HG03520 (cell line): ENCODE results near the gene AP3S1.
A peak's percentile ranks its signal among the peaks of the same experiment; 100 is the strongest.
"Not testable (repeated sequence)": the region's sequence is repeated elsewhere in the genome, so short reads cannot be mapped to it uniquely, and the experiment has no call there.

ENCODE experiments used
- ATAC-seq: cut with Tn5 transposase; IDR thresholded peaks from one replicate; pipeline ENCODE4 v1.9.1; 2021; ENCODE audit warnings: mild to moderate bottlenecking, moderate library complexity; ENCODE audit not compliant: unreplicated experiment

Gene AP3S1

DNA sequence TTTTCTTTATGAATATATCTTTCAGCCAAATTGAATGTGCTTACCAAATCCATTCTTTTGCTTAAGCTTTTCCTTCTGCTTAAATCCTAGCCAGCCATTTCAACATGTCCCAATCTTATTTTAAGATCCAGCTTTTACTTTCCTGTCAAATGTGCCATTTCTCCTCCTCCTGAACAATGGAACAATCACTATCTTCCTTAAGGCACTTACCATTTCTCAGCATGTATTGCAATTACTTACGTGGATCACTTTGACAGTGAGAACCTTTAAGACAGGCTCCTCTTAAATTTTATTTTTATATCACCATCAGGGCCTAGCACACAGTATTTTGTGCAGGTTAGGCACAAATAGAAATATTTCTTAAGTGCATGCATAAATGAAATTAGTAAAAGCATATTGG lies 20.9 kb upstream of the AP3S1 start:
- no peak for ATAC-seq

DNA sequence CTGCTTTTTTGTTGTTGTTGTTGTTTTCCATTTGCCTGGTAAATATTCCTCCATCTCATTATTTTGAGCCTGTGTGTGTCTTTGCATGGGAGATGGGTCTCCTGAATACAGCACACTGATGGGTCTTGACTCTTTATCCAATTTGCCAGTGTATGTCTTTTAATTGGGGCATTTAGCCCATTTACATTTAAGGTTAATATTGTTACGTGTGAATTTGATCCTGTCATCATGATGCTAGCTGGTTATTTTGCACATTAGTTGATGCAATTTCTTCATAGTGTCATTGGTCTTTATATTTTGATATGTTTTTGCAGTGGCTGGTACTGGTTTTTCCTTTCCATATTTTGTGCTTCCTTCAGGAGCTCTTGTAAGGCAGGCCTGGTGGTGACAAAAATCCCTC lies 16.8 kb upstream of the AP3S1 start:
- not testable (repeated sequence) for ATAC-seq

DNA sequence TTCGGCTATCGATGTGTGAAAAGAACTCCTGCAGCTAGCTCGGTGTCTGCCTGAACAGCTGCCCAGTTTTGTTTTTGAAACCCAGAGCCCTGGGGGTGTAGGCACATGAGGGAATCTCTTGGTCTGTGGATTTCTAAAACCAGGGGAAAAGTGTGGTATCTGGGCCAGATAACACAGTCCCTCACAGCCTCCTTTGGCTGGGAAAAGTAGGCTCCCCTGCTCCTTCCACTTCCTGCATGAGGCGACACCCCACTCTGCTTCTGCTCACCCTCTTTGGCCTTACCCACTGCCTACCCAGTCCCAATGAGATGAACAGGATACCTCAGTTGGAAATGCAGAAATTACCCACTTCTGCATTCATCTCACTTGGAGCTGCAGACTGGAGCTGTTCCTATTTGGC lies 15.8 kb upstream of the AP3S1 start:
- ATAC-seq: no peak

DNA sequence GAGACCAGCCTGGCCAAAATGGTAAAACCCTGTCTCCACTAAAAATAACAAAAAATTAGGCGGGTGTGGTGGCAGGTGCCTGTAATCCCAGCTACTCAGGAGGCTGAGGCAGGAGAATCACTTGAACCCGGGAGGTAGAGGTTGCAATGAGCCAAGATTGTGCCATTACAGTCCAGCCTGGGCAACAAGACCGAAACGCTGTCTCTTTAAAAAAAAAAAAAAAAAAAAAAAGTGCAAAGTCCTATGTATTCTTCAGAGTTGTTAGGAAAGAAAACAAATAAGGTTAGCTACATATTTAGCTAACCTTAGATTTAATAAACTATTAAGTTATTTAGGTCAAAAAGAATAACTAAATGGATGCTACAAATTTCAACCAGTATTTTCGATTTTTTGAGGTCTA lies 11.8 kb upstream of the AP3S1 start:
- no peak for ATAC-seq

DNA sequence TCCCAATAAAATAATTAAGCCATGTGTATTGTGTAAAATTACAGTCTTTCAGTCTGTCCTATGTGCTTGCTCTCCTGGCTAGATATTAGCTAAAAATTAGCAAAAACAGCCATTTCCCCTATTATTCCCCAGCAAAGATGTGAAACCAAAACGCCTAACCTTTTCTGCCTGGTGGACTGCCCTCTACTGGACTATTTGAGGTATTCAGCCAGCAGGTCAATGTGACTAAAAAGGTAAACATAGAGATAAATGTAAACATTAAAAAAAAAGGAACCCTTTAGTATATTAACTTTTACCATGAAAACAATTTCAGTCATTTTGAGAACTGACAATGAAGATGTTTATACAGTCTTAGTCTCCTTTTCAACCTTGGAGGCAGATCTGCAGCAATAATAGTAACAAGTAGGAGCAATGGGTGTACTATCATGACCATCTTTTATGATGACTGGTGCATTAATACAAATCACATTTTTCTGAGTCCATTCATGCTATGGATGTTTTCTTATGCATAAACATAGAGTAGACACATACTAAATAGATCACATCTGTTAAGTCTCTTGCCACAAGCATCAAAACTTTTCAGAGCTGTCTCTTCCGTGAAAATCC lies 10.5 kb upstream of the AP3S1 start:
- peak; percentile 77 for ATAC-seq

DNA sequence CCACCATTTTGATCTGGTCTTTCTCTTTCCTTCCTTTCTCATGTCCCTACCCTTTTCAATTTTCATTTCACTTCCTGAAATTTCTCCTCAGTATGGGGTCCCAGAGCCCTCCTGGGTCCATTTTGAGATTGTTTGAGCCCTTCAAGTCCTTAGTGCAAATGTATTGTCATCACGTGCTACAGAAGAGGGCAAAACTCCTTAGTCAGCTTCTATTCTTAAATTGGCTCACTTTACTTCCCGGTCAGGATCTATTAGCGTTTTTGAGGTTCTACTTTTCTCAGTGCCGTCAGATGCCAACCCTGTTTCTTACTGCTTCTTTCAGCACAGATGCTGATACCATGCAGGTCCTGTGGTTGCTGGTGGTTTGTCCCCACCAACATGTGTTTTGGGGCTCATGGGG lies 6.3 kb upstream of the AP3S1 start:
- no peak for ATAC-seq

DNA sequence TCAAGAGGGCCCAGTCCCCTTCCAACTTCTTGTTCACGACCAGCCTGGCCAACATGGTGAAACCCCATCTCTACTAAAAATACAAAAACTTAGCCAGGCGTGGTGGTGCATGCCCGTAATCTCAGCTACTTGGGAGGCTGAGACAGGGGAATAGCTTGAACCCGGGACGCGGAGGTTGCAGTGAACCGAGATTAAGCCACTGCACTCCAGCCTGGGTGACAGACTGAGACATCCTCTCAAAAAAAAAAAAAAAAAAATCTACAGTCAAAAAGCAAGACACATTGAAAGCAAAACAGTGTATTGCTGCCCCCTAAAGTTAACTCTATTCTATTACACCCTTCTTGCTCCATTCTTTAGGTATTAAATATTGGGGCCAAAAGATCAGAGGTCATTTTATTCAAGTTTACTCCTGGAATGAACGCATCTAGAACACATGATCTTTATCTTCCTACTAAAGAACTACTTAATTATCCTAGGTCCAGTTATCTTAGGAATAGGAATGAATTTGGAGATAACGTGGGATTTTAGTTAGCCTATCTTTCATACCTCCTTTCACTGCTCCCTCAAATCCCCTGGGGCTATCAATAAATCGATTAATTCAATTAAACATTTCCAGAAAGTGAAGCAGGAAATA lies 2.7 kb upstream of the AP3S1 start:
- peak; percentile 20 for ATAC-seq

DNA sequence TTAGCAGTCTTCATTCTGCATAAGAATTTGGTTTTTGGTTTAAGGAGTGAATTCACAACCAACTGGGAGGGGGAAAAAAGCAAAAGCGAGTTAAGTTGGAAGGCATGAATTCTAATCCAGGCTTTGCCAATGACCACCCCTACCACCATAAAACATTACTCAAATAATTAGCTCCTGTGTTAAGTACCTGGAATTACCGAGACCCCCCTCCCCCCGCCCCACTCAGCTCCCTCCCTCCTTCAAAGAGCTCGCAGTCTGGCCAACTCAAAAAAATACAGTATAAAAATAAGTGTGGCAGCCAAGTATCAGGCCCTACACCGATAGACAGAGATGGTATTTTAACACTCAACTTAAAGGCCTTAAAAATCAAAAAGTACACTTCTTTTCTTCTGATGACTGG lies 862 bp upstream of the AP3S1 start:
- ATAC-seq: no peak

DNA sequence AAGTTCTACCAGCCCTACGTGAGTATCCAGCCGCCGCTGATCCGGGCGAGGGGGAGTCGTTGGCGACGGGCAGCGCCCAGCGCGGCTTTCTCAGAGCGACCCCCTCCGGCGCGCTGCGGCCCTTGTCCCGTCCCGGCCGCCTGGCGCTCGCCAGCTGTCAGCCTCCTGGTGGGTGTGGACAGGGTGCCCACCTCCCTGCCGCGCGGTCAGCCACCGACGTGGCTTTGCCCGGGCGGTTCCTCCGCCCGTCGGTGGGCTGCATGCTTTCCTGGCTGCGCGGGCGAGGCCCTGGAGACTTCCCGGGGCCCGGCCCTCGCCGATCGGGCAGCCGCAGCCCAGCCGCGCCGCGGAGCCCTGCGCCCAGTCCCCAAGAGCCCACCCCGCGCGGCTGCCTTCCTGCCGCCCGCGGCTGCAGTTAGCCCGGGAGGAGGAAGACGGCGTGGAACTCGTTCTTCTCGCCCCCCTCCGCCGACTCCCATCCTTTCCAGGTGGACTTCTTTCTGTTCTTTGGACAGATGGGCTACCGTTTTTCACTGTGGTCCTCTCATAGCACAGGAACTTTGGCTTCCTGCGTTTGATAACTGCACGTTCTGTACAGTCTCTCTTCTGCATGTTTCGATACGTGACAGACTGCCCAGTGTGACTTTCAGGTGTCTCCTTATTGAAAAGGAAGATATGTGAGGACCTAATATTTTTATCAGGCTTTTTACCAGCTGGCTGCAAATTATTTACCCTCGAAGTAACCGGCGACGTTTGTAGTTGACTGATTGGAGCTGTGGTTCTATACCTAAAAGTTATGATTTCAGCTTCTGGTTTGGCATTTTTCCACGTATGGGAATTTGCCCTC lies 577 bp downstream of the AP3S1 start:
- peak; percentile 28 for ATAC-seq

DNA sequence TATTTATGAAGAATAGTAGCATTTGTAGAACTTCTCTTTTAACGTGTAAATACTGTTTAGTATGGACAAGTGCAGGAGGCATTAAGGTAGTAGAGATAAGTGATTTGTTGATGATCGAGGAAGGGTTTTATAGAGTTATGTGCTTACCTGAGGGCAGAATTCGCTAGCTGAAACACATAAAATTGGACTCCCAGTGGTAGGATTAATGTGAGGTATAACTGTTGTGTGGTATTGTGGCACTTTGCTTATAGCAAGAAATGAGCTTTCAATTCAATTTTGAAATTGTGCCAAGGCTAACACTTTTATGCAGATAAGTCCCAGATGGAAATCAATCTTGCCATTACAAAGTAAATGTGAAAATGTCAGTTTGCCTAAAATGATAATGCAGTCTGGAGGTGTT lies 1.2 kb downstream of the AP3S1 start:
- ATAC-seq: no peak

DNA sequence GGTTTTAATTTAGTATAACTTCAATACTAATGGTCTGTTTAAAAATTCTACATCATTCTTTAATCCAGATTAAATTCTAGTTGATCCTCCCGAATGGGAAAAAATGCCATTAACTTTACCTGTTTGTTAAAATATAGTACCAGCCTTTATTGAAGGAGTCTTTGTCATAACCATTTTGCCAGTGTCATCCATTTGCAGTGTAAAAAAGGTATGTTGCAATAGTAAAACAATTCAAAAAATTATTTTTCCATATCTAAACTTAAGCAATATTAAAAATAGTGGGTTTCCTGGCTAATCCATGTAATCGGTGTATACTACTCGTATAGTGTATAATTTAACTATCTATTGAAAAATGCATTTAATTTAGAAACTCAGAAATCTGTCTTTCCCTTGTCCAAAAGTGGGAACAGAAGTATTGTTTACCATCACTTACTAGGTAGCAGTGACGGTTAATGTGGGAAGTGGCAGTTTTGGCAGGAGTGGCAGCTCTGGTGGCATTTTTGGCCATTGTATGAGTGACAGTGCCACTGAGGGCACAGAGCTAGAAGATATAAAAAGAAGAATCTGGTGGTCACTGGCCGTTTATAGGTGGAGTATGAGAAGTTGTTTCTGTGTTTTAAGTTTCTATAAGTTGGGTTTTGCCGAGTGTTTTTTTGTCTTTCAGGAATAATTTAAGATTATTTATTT lies 1.9 kb downstream of the AP3S1 start:
- no peak for ATAC-seq

DNA sequence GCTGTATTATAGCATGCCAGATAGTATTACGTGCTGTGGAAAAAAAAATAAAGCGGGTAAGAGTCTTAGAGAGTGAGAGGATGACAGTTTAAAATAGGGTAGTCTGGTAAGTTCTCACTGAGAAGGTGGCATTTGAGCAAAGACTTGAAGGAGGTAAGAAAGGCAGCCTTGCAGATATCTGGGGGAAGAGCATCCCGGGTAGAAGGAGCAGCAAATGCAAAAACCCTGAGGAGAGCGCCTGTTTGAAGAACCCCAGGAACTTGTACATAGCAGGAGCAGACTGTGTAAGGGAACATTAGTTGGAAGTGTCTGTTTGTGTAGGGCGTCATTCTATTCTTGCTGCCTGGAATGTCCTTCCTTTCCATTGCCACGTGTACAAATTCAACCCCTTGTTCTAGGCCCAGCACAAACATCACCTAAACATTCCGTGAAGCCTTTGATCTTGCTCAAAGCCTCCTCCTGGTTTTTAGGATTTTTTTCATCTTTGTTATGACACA lies 2.6 kb downstream of the AP3S1 start:
- ATAC-seq: no peak

DNA sequence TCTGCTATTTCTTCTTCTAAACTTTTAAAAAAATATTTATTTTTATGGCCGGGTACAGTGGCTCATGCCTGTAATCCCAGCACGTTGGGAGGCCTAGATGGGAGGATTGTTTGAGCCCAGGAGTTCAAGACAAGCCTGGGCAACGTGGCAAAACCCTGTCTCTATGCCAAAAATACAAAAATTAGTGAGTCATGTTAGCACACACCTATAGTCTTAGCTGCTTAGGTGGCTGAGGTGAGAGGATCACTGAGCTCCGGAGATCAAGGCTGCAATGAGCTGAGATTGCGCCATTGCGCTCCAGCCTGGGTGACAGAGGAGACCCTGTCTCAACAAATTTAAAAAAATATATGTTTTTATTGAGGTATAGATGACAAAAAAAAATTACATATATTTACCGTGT lies 5.6 kb downstream of the AP3S1 start:
- ATAC-seq: no peak

DNA sequence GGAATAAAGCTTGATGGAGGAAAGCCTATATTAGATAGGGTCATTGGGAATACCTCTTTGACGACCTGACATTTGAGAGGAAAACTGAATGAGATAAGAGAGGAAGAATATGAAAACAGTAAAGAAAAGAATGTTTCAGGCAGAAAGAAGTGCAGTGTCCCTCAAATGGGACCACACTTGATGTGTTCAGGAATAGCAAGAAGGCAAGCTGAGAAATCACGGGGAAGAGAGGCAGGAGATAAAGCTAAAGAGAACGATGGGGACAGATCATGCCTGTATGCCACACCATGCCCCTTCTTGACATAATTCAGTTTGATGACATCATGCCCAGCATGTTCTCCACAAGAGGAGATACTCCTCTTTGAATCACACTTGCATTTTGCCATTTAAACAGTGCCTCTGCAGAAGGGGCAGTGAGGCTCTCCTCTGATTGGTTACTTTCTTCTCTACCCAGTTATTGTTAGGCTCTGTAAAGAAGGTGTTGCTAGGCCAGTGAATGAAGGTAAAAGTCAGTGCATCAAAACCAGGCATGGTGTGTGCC lies 7.6 kb downstream of the AP3S1 start:
- ATAC-seq: no peak

DNA sequence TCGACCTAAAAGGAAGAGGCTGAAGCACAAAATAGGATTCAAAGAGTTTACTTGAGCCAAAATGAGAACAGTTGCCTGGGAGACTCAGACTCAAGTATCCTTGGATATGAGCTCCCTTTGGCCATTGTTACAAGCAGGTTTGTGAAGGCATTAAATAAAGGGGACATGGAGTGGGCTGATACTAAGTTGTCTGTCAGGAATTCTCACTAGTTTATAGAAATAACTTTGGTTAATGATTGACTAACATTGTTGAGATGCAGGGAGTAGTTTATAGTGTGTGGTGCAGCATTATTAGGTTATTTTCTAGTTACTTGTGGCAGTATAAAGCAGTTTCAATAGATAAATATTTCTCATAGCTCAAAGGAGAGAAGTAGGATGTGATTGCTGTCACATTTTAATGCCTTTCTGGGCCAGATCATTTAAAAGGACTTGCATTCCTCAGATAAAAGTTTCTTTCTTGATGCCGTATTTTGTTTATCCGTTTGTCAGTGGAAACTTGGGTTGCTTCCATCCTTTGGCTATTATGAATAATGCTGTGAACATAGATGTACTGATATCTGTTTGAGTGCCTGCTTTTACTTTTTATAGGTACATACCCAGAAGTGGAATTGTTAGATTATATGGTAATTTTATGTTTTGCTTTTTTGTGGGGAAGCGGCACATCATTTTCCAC lies 9.1 kb downstream of the AP3S1 start:
- no peak for ATAC-seq

DNA sequence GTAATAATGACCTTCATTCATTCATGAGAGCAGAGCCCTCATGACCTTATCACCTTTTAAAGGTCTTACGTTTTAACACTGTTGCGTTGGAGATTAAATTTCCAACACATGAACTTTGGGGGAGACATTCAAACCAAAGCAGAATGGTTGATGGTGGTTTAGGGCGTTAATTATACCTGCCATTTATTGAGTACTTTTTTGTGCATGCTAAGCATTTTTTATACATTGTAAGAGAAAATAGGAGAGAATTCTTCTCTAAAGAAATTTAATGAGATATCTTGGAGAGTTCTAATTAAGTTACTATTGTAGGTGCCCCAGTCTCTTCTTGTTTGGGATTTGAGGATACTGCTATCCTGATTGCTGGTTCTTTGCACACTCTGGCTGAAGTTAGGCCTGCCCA lies 12.4 kb downstream of the AP3S1 start:
- ATAC-seq: no peak

DNA sequence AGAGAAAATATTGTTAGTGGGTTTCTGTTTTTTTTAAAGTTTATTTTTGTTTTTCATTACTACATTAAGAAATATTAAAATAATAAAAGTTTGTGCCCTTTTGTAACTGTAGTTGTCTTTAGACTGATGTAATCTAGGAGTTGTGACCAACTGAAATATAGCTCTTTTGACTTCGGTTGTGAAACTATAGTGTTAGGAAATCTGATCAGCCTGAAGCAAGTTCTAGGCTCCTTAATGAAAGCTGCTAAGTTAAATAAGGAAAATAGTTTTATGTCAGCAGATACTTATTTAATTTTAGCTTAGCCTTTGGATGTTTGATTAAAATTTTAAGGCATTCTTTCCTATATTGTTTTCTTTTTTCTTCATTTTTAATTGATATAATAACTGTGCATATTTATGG lies 14.2 kb downstream of the AP3S1 start:
- no peak for ATAC-seq

DNA sequence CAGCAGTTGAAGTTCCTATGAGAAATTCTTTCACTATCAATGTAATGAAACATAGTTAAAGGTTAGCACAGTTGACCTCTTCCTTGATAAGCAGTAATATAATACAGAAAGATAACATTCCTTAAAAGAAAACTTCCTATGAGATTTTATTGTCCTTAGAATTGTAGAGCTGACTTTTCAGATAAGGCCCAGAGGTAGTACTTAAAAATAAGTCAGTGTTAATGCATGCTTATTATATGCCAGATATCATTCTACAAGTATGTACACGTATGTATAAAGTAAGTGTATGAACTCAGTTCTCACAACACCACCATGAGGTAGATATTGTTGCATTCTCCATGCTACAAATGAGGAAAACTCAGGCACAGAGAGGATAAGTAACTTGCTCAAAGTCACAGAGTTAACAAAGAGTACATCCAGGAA lies 15.3 kb downstream of the AP3S1 start:
- no peak for ATAC-seq

DNA sequence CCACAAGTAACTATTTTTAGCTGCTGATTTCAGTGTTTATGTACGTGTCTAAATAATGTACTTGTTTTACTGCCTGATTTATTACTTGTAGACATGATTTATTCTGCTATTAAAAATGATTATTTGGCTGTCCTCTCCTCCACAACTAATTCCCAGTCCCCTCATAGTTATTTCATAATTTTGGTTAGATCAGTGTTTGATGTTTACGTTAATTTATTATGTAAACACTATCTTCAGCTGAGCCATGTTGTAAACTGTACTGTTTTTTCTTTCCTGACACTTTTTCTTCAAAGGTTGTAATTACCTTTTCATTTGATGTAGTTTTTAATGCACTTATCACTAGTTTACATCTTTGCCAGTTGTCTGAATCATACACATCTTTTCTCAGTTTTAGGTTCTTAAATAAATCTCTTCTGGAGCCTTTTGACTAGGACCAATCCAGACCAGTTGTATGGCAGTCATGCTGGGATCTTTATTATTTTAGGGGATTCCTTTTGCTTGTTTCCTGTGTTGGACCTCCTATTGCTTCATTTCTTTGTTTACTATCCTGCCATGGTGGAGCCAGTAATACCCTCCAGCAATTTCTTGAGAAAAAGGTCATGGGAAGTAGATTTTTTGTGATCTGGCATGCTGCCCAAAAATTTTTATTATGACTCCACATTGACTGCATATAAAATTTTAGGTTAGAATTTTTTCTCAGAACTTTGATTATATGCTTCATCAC lies 16.1 kb downstream of the AP3S1 start:
- ATAC-seq: no peak

DNA sequence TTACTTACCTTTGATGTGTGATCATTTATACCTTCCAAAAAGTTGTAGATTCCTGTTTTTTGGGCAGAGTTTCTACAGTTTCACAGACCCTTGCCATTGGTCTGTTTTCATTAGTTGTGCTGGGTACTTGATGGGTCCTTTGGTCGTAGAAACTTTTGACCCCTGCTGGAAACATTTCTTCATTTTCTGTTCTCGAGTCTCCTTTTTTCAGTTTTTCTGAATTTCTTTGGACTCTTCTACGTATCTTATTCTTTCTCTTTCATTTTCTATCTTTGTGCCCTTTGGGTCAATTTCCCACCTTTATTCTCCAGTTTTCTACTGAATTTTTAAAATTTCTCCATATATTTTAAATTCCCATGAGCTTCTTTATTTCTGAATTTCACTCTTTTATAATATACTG lies 16.7 kb downstream of the AP3S1 start:
- no peak for ATAC-seq
